Smooth muscle cell (in vitro differentiated cells): ENCODE results near the gene ANKS1A. TPM values are rescaled to one million over a fixed set of nuclear protein-coding genes. Genes with fewer than 3 reads are reported as not detected.

ENCODE experiments used
- DNase-seq: peaks from one replicate; lab custom pipeline; 2025; ENCODE audit not compliant: unreplicated experiment; lab: John Stamatoyannopoulos, UW
- H2AFZ ChIP-seq: fragments of 200-600 bp; sonication (generic); 2 replicates; pipeline ENCODE4 v1.6.0; 2016; ENCODE audit warnings: antibody characterized with exemption, low read depth, mild to moderate bottlenecking
- H3F3A ChIP-seq: fragments of 200-600 bp; sonication (generic); 2 replicates; pipeline ENCODE4 v1.6.0; 2017; ENCODE audit warnings: antibody characterized with exemption, low read depth
- H3K27ac ChIP-seq: fragments of 200-600 bp; sonication (generic); 2 replicates; pipeline ENCODE4 v1.5.1; 2016; ENCODE audit warnings: low read depth, mild to moderate bottlenecking
- H3K27me3 ChIP-seq: fragments of 200-600 bp; sonication (generic); 2 replicates; pipeline ENCODE4 v1.6.1; 2016; ENCODE audit warnings: low read depth, mild to moderate bottlenecking
- H3K36me3 ChIP-seq: fragments of 200-600 bp; sonication (generic); 2 replicates; pipeline ENCODE4 v1.5.1; 2016; ENCODE audit warnings: low read depth
- H3K4me1 ChIP-seq: fragments of 200-600 bp; sonication (generic); 2 replicates; pipeline ENCODE4 v1.5.1; 2016; ENCODE audit warnings: low read depth
- H3K4me2 ChIP-seq: fragments of 200-600 bp; sonication (generic); 2 replicates; pipeline ENCODE4 v1.6.0; 2016; ENCODE audit warnings: mild to moderate bottlenecking
- H3K4me3 ChIP-seq: fragments of 200-600 bp; sonication (generic); 2 replicates; pipeline ENCODE4 v1.5.1; 2016; ENCODE audit warnings: mild to moderate bottlenecking
- H3K79me2 ChIP-seq: fragments of 200-600 bp; sonication (generic); 2 replicates; pipeline ENCODE4 v1.6.0; 2016; ENCODE audit warnings: low read depth, mild to moderate bottlenecking
- H3K9ac ChIP-seq: fragments of 200-600 bp; sonication (generic); 2 replicates; pipeline ENCODE4 v1.6.0; 2016; ENCODE audit warnings: low read depth
- H3K9me3 ChIP-seq: fragments of 200-600 bp; sonication (generic); replicated peaks from 2 replicates; pipeline ENCODE4 v1.5.1; 2016; ENCODE audit warnings: low read depth
- H4K20me1 ChIP-seq: fragments of 200-600 bp; sonication (generic); 2 replicates; pipeline ENCODE4 v1.6.0; 2016; ENCODE audit warnings: low read depth
- CTCF ChIP-seq: fragments of 200-600 bp; sonication (generic); IDR thresholded peaks from 2 replicates; pipeline ENCODE4 v1.5.1; 2017; ENCODE audit warnings: borderline replicate concordance, mild to moderate bottlenecking, antibody characterized with exemption; ENCODE audit not compliant: insufficient read depth, poor library complexity, severe bottlenecking
- WGBS: methylation state at CpG from one replicate; pipeline ENCODE4 v1.1.7; 2016; ENCODE audit warnings: low lambda C conversion rate; 5-methylcytosine and 5-hydroxymethylcytosine counted together
- polyA plus RNA-seq: library from polyadenylated mRNA; unstranded; fragments of >200 nt; fragmentation: Nextera tagmentation; extraction: Ambion mirVana; gene quantifications from 2 replicates; pipeline ENCODE4 v1.2.1, GENCODE V29; 2016
- total RNA-seq: library from RNA; depleted of rRNA; stranded (reverse); fragments of >200 nt; gene quantifications from 2 replicates; pipeline ENCODE4 v1.2.3, GENCODE V29; 2014

The ANKS1A gene
- total and polyA plus RNA-seq, 2 experiments from 2014 or later: 28.9 to 39.2 TPM

GRCh38 chr6:34875292-34876213 lies 13.5 kb upstream of the ANKS1A start:
- DNase-seq: no peak
- H3K79me2 ChIP-seq: no peaks in the 10 kb centered on the region
- H3K27me3 ChIP-seq: no peaks in the 10 kb centered on the region
- no peaks in the 10 kb centered on the region for H3K36me3 ChIP-seq
- no peaks in the 10 kb centered on the region for H3K4me1 ChIP-seq
- peaks cover 4% of the 10 kb centered on the region for H4K20me1 ChIP-seq
- H3K4me2 ChIP-seq: no peak overlapping the region
- H3K9ac ChIP-seq: no peak overlapping the region
- no peaks in the 10 kb centered on the region for H3F3A ChIP-seq
- H2AFZ ChIP-seq: no peak overlapping the region
- no peak for TF ChIP-seq CTCF
- 94% methylated on average over 4 of the region's 4 CpGs for WGBS
- no peak overlapping the region for H3K4me3 ChIP-seq
- H3K9me3 ChIP-seq: no peaks in the 10 kb centered on the region
- H3K27ac ChIP-seq: no peak overlapping the region

GRCh38 chr6:34876472-34876871 lies 12.6 kb upstream of the ANKS1A start:
- Histone ChIP-seq H3K4me2 (no peak overlapping the region), H4K20me1 (peaks cover 4% of the 10 kb centered on the region), H3K27me3 (no peaks in the 10 kb centered on the region), H2AFZ (no peak overlapping the region), H3K9ac (no peak overlapping the region), H3K36me3 (no peaks in the 10 kb centered on the region), H3K79me2 (peaks cover 4% of the 10 kb centered on the region), H3K4me1 (no peaks in the 10 kb centered on the region), H3K27ac (no peak overlapping the region), H3K9me3 (no peaks in the 10 kb centered on the region), H3F3A (no peaks in the 10 kb centered on the region), H3K4me3 (no peak overlapping the region)
- WGBS: 97% methylated on average over 3 of the region's 3 CpGs
- TF ChIP-seq CTCF: no peak
- no peak for DNase-seq

GRCh38 chr6:34877259-34877658 lies 11.8 kb upstream of the ANKS1A start:
- Histone ChIP-seq H3K9me3 (no peaks in the 10 kb centered on the region), H3K27me3 (no peaks in the 10 kb centered on the region), H3K9ac (no peak overlapping the region), H3K4me2 (no peak overlapping the region), H3K4me3 (no peak overlapping the region), H3K27ac (no peak overlapping the region), H4K20me1 (peaks cover 4% of the 10 kb centered on the region), H3F3A (no peaks in the 10 kb centered on the region), H3K36me3 (no peaks in the 10 kb centered on the region), H3K4me1 (no peaks in the 10 kb centered on the region), H3K79me2 (peaks cover 4% of the 10 kb centered on the region), H2AFZ (no peak overlapping the region)
- 94% methylated on average over 1 of the region's 1 CpG for WGBS
- TF ChIP-seq CTCF: no peak
- DNase-seq: no peak
